Activated CD8-positive, alpha-beta memory T cell treated with anti-CD3 and anti-CD28 coated beads, Interleukin-2, amount 50 U/mL, for 4 hours (primary cell): Measurements from ENCODE around the gene DUSP1.

ENCODE experiments used
- DNase-seq: peaks from one replicate; pipeline ENCODE4 v3.0.0-alpha.2; 2020

DUSP1 gene

GRCh38 chr5:172760136-172760535 lies 10.9 kb downstream of the DUSP1 start:
- no peak for DNase-seq

- no peak for DNase-seq
These were observed 12.2 kb downstream of the DUSP1 start for GRCh38 chr5:172758834-172759149.

DNA sequence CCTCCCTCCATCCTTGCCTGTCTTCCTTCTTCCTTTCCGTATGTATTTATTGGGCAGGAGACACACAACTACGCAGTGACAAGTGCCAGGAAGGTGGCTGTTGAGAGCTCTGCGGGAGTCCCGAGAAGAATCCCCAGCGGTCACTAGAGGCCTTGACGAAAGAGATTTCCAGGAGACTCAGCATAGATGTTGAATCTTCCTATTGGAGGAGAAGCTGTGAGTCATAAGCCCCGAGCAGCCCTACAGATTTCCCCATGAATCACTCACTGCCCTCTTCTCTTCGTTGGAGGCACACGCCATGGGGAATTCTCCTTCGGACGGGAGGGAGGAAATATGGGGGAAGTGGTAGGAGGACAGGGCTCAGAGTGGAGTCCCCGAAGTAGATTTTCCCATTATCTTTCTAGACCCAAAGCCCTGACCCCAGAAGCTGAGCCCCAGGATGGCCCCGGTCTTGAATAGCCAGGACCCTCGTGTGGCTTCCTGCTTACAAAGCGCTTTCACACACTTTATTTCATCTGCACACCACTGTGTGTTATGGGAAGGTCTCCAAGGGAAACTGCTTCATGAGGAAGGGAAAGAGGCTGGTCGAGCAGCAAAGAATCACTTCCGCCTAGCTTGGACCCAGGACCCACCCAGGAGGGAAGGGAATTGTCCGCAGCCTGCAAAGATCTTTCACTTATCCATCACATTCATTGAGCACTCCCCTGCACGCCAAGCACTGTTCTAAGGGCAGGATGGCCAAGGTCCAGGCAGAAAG lies 12.7 kb downstream of the DUSP1 start:
- DNase-seq: no peak

- DNase-seq: no peak
These were observed 13.5 kb downstream of the DUSP1 start for GRCh38 chr5:172757394-172758010.

DNA sequence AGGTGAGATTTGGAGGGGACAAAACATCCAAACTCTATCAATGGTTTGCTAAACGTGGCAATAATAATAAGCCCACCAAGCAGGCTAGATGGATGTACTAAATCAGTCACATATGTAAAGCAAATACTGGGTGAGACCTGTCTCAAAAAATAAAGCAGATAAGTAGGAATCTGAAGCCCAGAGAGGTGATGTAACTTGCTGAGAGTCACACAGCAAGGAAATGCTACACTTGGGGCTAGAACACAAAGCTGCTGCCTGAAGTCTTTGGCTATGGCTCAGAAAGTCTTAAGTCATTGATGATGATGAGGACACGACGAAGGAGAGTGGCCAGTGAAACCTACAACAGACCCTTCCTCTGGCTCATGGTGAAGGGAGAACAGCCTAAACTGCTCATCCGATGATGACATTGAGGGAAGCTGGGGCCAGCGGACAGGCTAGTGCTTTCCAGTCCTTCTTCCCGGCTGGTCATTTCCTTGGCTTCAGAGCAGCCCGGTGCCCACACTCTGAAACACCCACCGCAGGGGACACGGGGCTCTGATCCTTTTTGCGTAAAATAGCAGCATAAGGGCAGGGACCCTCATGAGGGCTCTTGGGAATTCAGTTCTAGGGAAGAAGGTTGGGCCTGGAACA lies 14.1 kb downstream of the DUSP1 start:
- DNase-seq: no peak

- no peak for DNase-seq
These were observed 16.2 kb downstream of the DUSP1 start for GRCh38 chr5:172754596-172755356.

DNA sequence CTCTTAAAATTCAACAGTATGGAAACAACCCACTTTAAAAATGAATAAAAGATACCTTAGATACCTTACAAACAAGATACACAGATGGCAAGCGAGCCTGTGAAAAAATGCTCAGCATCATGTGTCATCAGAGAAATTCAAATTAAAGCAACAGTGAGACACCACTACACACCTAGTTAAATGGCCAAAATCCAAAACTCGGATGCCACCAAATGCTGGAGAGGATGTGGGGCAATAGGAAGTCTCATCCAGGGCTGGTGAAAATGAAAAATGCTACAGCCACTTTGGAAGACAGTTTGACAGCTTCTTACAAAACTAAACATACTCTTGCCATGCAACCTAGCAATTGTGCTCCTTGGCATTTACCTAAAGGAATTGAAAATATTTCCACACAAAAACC lies 17.9 kb downstream of the DUSP1 start:
- DNase-seq: no peak

DNA sequence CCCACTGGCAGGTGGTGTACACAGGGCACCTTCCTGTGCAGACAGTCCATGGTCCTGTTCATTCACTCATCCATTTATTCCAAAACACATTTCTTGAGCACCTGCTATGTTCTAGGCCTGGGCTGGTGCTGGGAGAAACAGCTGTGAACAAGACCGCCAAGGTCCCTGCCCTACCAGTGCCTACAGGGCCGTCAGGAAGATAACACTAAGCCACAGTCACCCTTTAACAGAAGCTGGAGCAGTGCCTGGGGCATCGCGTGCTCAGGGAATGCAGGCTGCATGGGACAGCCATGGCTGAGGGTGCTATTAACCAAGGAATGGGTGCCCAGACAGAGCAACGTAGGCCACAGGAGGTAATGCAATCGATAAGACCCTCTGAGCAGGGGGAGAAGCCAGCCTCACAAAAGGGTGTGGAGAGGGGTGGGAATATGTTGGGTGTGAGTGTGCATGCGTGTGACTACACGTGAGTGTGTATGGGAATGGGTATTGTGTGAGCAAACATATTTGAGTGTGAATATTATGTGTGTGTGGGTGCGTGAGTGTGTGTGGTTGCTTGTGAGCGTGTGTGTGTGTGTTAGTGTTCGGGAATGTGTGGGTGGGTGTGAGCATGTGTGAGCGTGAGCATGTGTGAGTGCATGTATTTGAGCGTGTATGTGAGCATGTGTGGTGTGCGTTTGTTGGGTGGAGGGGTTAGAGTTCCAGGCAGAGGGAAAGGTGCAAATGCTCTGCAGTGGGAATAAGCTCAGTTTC lies 19.1 kb downstream of the DUSP1 start:
- DNase-seq: no peak

- no peak for DNase-seq
These were observed 20.9 kb downstream of the DUSP1 start for GRCh38 chr5:172749881-172750633.

DNA sequence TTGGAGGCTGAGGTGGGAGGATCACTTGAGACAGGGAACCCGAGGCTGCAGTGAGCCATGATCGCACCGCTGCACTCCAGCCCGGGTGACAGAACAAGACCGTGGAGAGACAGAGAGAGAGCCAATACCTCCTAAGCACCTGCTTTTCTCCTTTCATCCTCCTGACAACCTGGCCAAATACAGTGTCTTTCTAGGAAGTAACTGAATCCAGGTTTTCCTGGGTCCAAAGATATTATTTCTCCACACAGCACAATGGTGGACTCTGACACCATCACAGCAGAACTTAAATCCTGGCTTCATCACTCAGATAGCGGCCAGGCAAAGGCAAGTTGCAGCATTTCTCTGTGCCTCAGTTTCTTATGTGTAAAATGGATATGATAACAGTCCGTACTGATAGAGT lies 21.9 kb downstream of the DUSP1 start:
- DNase-seq: no peak

GRCh38 chr5:172748341-172748843 lies 22.6 kb downstream of the DUSP1 start:
- DNase-seq: no peak

- no peak for DNase-seq
These were observed 23.5 kb downstream of the DUSP1 start for GRCh38 chr5:172747471-172747870.

DNA sequence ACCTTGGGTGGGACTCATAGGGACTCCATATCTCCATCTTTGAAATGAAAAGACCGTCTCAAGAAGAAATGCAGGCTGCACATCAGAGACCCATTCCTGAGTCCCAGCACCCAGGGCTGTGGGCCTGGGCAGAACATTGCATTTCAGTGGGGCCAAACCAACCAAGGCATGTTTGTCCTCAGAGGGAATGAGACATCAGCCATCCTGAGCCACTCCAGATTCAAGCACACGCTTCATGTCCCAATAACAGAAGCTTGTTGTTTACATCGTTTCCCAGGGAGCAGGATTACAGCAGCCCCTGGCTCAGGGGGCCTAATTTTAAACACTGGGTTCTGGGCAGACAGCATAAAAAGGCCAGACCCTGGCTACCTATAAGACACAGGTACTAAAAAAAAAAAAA lies 24.3 kb downstream of the DUSP1 start:
- no peak for DNase-seq

DNA sequence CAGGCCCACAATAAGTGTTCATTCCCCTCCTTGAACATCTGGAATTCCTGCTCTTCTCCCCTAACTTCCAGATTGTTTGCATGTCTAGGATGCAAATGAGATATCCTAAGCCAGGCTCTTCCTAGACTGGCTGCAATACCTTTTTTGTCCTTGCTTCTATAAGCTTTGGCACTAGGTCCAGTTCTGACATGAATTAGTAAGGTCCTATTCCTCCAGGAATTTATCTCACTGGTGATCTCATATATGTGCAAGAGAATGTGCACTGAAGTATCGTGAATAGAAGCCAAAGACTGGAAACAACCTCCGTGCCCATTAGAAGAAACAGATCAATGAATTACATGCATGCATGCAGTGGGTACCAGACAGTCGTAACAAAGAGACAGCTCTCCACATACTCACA lies 25.2 kb downstream of the DUSP1 start:
- DNase-seq: no peak

DNA sequence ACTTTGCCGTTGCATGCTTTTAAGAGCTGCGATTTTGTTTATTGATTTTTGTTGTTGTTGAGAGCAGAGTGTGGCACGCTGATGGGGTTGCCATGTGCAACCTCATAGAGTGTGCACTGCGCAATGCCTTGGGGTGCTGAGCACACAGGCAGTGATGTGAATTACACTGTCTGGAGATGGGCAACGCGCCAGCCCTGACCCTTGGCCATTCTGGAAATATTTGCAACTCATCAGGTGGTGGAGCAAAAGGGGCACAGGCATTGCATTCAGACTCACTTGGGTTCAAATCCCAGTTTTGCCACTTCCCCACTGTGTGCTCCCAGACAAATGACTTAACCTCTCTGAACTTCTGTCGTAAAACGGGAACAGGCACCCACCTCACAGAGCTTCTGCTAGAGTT lies 25.6 kb downstream of the DUSP1 start:
- no peak for DNase-seq

- no peak for DNase-seq
These were observed 26.6 kb downstream of the DUSP1 start for GRCh38 chr5:172744123-172745104.

- DNase-seq: no peak
These were observed 27.7 kb downstream of the DUSP1 start for GRCh38 chr5:172743112-172743959.

DNA sequence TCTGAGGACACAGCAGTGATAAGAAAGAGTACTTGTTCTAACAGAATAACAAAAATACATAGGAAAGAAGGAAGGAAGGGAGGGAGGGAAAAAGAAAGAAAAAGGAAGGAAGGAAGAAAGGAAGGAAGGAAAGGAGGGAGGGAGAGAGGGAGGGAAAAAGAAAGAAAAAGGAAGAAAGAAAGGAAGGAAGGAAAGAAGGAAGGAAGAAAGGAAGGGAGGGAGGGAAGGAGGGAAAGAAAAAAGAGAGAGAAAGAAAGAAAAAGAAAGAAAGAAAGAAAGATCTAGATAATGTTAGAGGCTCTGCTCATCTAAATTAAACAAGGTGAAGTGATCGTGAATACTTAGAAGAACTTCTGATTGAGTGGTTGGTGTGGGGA lies 29.8 kb downstream of the DUSP1 start:
- no peak for DNase-seq

DNA sequence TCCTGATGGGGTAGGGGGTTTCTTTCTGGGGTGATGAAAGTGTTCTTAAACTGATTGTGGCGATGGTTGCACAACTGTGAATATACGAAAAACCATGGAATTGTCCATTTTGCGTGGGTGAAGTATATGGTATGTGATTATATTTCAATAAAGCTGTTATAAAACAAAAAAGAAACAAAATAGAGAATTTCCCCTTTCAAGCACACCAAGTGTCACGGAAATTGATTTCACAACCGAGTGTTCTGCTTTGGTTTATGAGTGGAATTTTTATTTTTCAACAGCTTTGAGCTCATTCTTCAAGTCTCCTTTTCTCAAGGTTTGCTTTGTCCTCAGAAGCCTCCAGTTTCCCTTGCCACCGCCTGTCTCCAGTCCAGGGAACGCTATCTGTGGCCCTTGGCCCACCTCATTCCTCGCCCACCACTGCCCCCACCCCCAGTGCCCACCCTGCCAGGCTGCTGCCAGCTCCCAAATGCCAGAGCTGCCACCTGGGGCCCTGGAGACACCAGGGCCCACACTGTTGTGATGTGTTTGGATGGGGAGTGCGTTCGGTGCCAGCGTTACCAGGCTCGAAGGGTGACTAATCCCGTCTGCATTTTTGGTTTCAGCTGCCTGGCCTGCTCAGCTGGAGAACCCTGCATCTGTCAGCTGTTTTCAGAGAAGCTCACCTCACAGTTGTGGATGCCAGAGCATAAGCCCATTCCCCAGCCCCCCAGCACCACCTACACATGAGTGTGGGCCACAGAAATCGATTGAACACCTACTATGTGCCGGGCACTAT lies 30.4 kb downstream of the DUSP1 start:
- no peak for DNase-seq
